GM18870 (cell line): ENCODE measurements around the gene SPRR2A.
"Not testable (repeated sequence)": the region's sequence is repeated elsewhere in the genome, so short reads cannot be mapped to it uniquely, and the experiment has no call there.

Source experiments
- ATAC-seq: cut with Tn5 transposase; IDR thresholded peaks from one replicate; pipeline ENCODE4 v1.9.1; 2021; ENCODE audit warnings: moderate library complexity; ENCODE audit not compliant: unreplicated experiment

SPRR2A gene

DNA sequence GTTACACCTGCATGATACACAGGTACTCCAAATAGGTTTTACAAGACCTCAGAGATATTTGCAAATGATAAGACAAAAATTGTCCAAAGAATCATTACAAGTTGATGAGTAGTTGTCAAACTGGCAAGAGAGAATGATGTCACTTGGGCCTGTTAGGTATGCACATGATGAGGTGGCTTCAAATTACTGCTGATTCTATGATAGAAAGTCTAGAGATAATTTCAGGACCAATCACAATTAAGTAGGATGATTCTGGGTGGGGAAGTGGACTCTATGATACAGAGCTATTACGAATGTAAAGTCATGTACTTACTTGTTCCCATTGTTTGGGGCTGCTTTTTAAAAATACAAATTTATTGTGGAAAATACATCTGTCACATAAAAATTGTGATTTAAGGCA is 31.5 kb downstream of the SPRR2A start:
- ATAC-seq = no peak

DNA sequence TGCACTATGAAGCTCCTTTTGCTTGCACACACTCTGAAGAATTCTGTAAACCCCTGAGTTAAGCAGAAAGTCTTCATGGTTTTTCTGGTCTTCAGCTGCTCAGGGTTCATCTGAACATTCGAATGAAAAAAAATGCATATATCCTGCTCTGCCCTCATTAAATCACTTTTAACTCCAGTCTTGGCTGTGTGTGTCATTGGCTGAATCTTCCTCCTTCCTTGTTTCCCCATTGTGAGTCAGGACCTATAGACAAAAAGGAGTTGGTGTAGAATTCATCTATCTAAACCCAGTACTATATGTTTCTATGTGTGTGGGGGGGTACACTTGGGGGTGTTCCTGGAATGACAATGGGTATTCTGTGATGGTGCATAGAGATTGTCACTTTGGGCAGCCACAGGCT is 32.9 kb downstream of the SPRR2A start:
- no peak for ATAC-seq

DNA sequence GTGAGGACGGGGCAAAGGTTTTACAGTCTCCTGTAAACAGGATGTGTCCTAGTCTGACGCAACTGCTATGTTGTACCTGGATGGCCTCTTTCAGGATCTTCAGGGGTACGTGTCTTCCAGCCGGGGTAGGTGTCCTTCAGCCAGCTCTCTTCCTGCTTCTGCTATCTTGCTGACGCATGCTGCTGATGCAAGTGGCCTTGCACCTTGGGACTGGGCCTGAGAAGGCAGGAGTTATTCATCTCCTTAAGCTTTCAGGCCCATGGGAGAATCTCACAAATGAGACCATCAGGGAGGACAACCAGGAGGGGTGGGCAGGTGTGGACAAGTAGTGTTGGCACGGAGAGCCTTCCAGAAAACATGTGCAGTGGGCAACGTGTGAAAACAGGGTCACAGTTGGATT is 34.2 kb downstream of the SPRR2A start:
- ATAC-seq = no peak

DNA sequence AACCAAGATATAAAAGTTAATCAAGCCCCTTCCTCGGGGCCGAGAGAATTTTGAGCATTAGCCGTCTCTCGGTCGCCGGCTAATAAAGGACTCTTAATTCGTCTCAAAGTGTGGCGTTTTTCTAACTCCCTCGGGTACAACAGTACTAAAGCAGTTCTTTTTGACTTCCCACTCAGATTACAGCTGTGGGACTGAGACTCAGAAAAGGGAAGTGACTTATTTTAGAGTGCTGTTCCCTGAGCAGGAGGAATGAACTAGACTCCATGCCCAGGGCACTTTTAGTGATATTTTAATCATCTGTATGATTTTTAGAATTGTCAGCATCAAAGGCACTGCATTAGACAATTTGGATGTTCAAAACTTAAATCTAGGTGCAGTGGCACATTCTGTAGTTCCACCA is 35.0 kb downstream of the SPRR2A start:
- ATAC-seq = not testable (repeated sequence)

DNA sequence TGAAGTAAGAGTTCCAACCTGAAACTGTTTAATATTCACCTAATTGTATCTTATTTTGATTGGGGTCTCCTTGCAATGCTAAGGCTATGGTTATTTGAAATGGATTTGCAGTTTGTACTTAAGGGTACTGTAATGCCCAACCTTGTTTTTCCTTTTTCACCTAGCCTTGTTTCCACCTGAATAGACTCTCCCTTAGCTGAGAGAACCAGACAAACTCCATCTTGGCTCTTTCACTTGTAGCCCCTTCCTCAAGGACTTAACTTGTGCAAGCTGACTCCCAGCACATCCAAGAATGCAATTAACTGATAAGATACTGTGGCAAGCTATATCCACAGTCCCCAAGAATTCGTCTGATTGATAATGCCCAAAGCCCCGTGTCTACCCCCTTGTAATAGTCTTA is 35.5 kb downstream of the SPRR2A start:
- not testable (repeated sequence) for ATAC-seq

DNA sequence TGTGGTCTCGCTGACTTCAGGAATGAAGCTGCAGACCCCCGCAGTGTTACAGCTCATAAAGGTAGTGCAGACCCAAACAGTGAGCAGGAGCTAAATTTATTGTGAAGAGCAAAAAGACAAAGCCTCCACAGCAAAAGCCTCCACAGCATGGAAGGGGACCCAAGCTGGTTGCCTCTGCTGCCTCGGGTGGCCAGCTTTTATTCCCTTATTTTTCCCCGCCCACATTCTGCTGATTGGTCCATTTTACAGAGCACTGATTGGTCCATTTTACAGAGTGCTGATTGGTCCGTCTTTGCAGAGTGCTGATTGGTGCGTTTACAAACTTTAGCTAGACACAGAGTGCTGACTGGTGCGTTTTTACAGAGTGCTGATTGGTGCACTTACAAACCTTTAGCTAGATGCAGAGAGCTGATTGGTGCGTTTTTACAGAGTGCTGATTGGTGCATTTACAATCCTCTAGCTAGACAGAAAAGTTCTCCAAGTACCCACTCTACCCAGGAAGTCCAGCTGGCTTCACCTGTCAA is 46.0 kb downstream of the SPRR2A start:
- not testable (repeated sequence) for ATAC-seq
